HG03095 (cell line): ENCODE measurements around the gene FMO1.
"Not testable (repeated sequence)": the region's sequence is repeated elsewhere in the genome, so short reads cannot be mapped to it uniquely, and the experiment has no call there.

Source experiments
- ATAC-seq: cut with Tn5 transposase; IDR thresholded peaks from one replicate; pipeline ENCODE4 v1.9.1; 2021; ENCODE audit warnings: moderate library complexity; ENCODE audit not compliant: unreplicated experiment

Gene FMO1

GRCh38 chr1:171279234-171279633, 30.9 kb downstream of the FMO1 start:
- ATAC-seq: no peak

DNA sequence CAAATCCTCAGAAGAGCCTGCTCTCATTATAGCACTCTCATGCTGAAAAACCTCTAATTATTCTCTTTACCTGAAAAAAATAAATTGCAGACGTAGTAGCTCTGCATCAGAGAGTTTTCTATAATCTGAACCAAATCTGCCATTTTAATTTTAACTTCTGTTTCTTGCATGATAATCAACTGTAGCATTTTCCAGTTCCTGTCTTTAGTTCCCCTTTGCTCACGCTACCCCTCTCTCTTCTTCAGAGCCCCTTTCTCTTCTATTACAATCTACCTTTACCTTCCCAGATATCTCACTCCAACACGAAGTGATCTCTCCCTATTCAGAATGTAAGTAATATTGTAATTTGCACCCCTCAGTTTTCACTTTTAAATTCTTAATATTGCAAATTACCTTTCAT, 31.4 kb downstream of the FMO1 start:
- no peak for ATAC-seq

DNA sequence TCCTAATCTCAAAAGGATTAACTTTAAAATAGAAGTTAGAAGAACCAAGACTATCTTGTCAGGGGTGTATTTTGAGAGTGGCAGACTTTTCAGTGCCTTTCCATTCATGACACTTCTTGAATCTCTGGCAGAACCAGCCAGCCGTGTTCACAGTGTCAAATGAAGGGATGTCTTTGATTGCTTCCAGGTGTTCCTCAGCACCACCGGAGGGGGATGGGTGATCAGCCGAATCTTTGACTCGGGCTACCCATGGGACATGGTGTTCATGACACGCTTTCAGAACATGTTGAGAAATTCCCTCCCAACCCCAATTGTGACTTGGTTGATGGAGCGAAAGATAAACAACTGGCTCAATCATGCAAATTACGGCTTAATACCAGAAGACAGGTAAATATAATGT, 32.3 kb downstream of the FMO1 start:
- ATAC-seq: no peak

- peak; percentile 77 for ATAC-seq
These were observed 37.9 kb downstream of the FMO1 start for GRCh38 chr1:171286032-171286705.

- ATAC-seq: no peak
These were observed 42.3 kb downstream of the FMO1 start for GRCh38 chr1:171290621-171291020.

DNA sequence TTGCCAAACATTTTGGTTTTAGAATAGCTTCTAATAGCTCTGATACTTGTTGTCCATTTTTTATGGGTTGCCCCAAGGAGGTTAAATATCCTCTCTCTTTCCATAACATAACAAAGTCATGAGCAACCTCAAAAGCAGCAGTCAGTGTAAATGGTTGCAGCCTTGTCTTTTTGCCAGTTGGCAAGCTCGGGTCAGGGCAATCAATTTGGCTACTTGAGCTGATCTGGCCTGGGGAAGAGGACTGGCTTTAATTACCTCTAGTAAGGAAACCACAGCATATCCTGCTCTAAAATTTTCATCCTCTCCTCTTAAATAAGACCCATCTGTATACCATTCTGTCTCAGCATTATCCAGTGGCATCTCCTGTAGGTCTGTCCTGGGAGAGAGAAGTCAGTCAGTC, 44.5 kb downstream of the FMO1 start:
- ATAC-seq: no peak

DNA sequence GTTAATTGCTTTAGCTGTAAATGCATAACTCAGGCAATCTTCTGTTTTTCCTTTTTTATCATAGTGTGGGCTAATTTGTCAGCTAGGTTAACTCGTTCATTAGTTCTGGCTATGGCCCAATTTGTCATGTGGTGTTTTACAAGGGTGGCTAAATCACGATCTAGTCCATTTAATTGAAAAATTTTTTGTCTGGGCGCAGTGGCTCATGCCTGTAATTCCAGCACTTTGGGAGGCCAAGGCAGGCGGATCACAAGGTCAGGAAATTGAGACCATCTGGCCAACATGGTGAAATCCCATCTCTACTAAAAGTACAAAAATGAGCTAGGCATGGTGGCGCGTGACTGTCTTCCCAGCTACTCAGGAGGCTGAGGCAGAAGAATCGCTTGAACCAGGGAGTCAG, 47.1 kb downstream of the FMO1 start:
- not testable (repeated sequence) for ATAC-seq

- ATAC-seq: no peak
These were observed 47.5 kb downstream of the FMO1 start for GRCh38 chr1:171295821-171296220.

DNA sequence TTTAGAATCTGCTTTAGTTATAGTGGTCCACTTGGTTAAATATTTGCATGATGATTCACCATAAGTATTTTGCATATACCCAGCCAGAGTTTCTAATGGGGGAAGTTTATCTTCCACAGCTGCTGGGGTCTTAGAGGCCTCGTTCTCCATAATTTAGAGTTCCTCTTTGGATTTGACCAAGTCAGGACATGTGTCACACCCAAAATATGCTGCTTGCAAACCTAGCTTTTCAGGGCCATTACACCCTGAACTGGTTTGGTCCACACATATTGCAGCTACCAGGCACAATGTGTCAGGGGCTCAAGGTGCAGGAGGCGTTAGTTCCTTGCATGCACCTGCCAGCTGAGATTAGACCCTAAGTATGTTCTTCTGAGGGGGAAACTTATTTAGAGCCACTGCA, 48.6 kb downstream of the FMO1 start:
- no peak for ATAC-seq

- ATAC-seq: no peak
These were observed 50.4 kb downstream of the FMO1 start for GRCh38 chr1:171298696-171299095.

- ATAC-seq: no peak
These were observed 51.0 kb downstream of the FMO1 start for GRCh38 chr1:171299342-171299741.

GRCh38 chr1:171300401-171300800, 52.1 kb downstream of the FMO1 start:
- ATAC-seq: no peak

DNA sequence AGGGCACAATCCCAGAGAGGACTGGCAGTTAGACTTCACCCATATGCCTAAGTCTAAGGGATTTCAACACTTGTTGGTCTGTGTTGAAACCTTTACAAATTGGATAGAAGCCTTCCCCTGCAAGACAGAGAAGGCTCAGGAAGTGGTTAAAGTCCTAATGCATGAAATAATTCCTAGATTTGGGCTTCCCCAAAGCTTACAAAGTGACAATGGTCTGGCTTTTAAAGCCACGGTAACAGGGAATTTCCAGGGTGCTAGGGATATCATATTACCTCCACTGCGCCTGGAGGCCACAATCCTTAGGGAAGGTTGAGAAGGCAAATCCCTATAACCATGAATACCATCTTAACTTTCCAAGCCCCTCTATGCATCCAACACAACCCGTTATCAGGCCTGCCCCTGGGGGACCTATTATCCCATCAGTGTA, 62.4 kb downstream of the FMO1 start:
- ATAC-seq: no peak

GRCh38 chr1:171311771-171312558, 63.7 kb downstream of the FMO1 start:
- no peak for ATAC-seq

DNA sequence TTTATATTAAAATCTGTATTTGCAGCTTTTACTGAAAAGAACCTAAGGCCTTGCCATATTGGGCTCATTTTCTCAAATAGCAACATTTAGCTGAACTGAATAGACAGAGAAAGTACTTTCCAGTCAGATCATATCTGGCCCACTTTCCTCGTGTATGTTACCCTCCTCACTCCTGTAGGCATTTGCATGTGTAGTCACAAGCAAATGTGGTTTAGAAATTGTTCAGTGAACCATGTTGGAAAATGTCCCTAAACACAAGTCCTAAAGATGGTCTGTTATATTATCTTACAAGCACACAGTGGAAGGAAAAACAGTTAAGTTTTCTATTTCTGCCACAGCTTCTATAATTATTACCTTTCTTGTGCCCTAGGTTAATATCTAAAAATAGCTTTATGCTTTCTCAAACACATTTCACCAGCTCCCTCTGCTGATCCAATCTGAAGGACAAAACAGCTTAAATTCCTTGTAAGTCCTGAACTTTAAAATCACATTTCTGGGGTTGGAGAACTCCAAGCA, 65.1 kb downstream of the FMO1 start:
- peak; percentile 37 for ATAC-seq

DNA sequence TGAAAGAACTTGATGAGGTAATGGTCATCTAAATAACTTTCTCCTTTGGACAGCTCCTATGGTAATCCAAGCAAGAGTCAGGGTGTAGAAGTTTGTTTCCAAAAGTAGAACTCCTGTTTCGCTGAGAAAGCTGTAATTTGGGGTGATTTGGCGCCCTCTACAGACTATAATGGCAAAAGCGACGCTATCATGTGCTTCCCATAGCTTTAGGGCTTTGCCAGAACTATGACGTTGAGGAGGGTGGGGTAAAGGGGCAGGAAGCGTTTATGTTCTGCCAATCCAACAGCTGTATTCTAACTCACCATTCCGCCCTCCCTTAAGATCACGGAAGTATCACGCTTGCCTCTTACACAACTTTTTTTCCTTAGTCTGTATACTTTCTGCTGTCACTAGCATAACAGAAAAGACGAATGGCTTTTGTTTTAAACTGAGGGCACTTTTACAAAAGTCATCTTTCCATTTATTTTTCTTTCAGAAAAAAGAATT, 65.6 kb downstream of the FMO1 start, which contains the start of gene FMO4:
FMO4 (plus strand) TSS at position 349 of the 486 bp plus-strand sequence. CDS start 5,643 bp downstream, outside the sequence.
- ATAC-seq: peak; percentile 100

GRCh38 chr1:171329251-171329650, 81.0 kb downstream of the FMO1 start:
- ATAC-seq: no peak

- no peak for ATAC-seq
These were observed 85.8 kb downstream of the FMO1 start for GRCh38 chr1:171334024-171334640.
